GM20431 (cell line): ENCODE results near the gene DHPS.

ENCODE experiments used
- in situ Hi-C: fragments of 300-500 bp; cut with MseI, MboI; formaldehyde crosslinking; loops from one replicate; pipeline ENCODE4 v1.15.0; 2020; ENCODE audit warnings: low sequenced_read_pairs; ENCODE audit not compliant: unreplicated experiment

Gene DHPS

GRCh38 chr19:12676384-12676792, 5.3 kb downstream of the DHPS start:
- in situ Hi-C loops: loop anchor here (10.0 kb wide), 1 partner anchor 112 kb away; no protein-coding TSS in a partner anchor

GRCh38 chr19:12675940-12676339, 5.7 kb downstream of the DHPS start:
- in situ Hi-C loops: loop anchor here (10.0 kb wide), 1 partner anchor 111 kb away; no protein-coding TSS in a partner anchor

- in situ Hi-C loops: loop anchor here (10.0 kb wide), 1 partner anchor 111 kb away; no protein-coding TSS in a partner anchor
These were observed 6.3 kb downstream of the DHPS start for GRCh38 chr19:12675399-12675798.

- in situ Hi-C loops: loop anchor here (10.0 kb wide), 1 partner anchor 108 kb away; no protein-coding TSS in a partner anchor
These were observed 8.9 kb downstream of the DHPS start for GRCh38 chr19:12672744-12673143.

GRCh38 chr19:12670159-12670928, 11.3 kb downstream of the DHPS start:
- in situ Hi-C loops: loop anchor here (10.0 kb wide), 1 partner anchor 106 kb away; no protein-coding TSS in a partner anchor

- in situ Hi-C loops: loop anchor here (10.0 kb wide), 1 partner anchor 105 kb away; no protein-coding TSS in a partner anchor
These were observed 12.2 kb downstream of the DHPS start for GRCh38 chr19:12669270-12670158.

GRCh38 chr19:12668932-12669269, 12.8 kb downstream of the DHPS start:
- in situ Hi-C loops: no loop called here

GRCh38 chr19:12668346-12668745, 13.3 kb downstream of the DHPS start:
- in situ Hi-C loops: no loop called here

- in situ Hi-C loops: no loop called here
These were observed 13.9 kb downstream of the DHPS start for GRCh38 chr19:12667731-12668302.

GRCh38 chr19:12666265-12667048, 15.2 kb downstream of the DHPS start, which contains the start of the genes MAN2B1 and WDR83:
TSS of gene MAN2B1 (minus strand) at chr19:12666742. CDS start at chr19:12666701, 41 bp downstream.
TSS of gene WDR83 (plus strand) at chr19:12666807. CDS start at chr19:12669791, 2,984 bp downstream.
- in situ Hi-C loops: no loop called here

GRCh38 chr19:12665671-12666264, 15.9 kb downstream of the DHPS start:
- in situ Hi-C loops: no loop called here

GRCh38 chr19:12665281-12665573, 16.5 kb downstream of the DHPS start:
- in situ Hi-C loops: no loop called here

GRCh38 chr19:12664406-12665280, 17.0 kb downstream of the DHPS start:
- in situ Hi-C loops: no loop called here

GRCh38 chr19:12660980-12661379, 20.7 kb downstream of the DHPS start:
- in situ Hi-C loops: no loop called here

- in situ Hi-C loops: no loop called here
These were observed 23.7 kb downstream of the DHPS start for GRCh38 chr19:12657966-12658365.

GRCh38 chr19:12656899-12657571, 24.6 kb downstream of the DHPS start:
- in situ Hi-C loops: no loop called here

GRCh38 chr19:12655546-12655945, 26.1 kb downstream of the DHPS start:
- in situ Hi-C loops: no loop called here

GRCh38 chr19:12652219-12652618, 29.5 kb downstream of the DHPS start:
- in situ Hi-C loops: no loop called here
